Stimulated activated CD4-positive, alpha-beta T cell treated with anti-CD3 and anti-CD28 coated beads, Interleukin-15, amount 100 ng/mL, for 48 hours (primary cell): ENCODE data around the gene PTPRD.

ENCODE experiments used
- DNase-seq, 2 donors: peaks; one replicate each; pipeline ENCODE4 v3.0.0-alpha.2; 2020; ENCODE audit warnings: low read depth in 2 of 2

Gene PTPRD

DNA sequence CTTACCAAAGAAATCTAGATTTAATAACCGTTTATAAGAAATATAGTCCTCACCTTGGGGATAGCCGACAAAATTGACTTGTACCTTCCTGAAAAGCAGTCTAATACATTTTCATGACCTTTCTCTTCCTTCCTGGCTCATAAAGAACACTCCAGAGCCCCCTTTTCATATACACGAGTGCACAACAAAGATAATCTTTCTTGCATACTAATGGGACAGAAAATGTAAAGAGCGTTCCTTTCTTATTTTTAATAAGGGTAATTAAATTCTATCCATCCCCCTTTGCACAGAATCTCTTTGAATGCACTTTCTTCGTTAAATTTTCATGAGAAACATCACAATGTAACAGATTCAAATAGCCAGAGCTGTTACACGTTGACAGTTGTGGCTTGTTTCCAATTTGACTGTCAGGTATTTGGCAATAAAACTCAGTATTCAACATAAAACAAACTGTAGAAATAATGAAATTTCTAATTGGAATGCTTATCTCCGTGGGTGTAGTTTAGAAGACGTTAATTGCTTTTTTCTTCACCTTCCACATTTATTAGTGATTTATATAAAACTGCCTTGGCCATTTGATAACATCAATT is 2080.9 kb downstream of the PTPRD start:
- DNase-seq, result no peak

DNA sequence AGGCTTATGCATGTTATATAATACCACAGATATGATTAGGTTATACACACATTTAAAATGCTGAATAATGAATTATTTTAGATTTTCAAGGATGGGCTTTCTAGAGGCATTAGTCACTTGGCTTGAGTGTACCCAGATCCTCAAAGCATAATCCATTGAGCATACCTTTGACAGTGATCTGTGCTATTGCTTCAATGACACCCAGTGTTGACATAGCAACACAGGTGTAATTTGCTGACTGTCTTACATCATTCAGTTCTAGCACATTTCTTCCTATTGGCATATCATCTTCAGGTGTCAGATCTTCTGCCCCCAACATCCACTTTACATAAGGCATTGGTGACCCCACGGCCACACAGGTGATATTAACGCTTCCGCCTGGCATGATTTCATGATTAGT is 2091.7 kb downstream of the PTPRD start:
- DNase-seq, result no peak

DNA sequence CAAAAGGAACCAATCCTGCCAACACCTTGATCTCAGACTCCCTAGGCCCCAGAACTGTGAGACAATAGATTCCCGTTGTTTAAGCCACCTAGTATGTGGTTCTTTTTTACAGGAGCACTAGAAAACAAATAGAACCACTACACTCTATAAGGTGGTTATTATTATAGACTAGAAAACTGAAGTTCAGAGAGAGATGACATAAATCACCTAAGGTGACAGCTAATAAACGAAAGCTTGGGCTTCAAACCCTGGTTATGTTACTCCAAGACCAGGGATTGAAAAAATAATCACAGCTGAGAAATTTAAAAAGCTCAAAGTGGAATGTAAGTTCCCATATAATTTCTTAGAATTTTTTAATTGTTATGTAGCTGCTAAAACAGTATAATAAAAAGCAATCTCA is 2097.1 kb downstream of the PTPRD start:
- DNase-seq, result no peak

DNA sequence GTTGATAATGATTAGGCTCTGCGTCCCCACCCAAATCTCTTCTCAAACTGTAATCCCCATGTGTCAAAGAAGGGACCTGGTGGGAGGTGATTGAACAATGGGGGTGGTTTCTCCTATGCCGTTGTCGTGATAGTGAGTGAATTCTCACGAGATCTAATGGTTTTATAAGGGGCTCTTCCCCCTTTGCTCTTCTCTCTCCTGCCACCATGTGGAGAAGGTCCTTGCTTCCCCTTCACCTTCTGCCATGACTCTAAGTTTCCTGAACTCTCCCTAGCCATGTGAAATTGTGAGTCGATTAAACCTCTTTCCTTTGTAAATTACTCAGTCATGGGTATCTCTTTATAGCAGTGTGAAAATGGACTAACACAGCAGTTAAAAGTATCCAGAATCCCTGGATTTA is 2098.0 kb downstream of the PTPRD start:
- no peak for DNase-seq

DNA sequence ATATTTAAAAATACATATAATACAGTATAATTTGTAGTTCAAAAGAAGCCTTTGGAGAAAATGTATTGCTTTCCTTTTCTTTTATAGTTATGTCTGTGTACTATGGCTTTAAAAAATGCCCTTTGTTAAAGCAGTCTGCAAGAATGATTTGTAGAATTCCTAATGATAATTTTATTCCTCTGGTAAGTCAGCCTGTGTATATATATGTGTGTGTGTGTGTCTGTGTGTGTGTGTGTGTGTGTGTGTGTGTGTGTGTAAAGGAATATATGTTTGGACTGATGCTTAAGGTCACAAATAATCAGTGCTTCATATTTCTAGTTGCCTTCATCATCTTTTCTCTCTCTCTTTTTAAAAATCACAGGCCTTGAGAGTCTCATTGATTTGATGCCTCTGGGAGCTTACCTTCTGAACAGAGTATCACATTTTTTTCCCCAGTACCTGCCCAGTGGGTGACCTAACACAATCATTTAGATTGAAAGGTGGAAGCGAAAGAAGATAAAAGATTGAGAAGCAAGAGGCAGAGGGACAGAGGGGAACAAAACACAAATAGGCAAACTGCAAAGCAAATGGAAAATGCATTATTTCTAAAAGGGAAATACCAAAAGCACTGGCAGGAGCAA is 2104.0 kb downstream of the PTPRD start:
- no peak for DNase-seq

DNA sequence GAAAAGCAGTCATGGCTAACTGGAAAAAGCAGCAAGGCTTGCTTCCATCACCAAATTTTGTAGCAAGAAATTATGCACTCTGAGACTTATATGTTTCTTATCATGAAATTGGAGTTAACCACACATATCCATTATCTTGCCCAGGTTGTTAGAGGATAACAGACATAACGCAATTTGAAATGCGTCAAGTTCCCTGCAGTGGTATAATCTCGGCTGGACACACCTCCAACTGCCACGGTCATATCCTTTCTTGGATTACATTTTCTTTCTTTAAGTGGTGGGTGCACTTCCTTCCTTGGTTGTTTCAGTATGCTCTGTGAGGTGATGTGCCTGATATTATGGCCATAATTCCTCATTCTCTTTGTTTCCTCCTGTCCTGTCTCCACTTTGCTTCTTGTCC is 2118.2 kb downstream of the PTPRD start:
- no peak for DNase-seq

DNA sequence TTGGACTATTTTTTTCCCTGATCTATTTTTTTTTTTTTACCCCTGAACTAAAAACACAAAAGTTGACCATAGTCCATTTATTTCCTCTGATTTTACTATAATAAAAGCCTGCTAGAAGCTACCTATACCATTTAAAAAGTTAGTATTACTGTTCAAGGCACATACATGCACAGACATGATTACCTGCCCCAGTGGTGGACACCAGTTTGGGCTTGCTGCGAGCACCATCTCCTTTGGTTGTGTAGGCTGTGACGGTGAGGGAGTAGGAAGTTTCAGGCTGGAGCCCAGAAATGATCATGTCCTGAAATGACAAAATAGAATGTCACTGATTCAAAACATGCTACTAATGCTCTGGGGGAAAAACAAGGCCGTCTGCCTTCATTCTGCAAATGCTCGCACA is 2120.1 kb downstream of the PTPRD start:
- DNase-seq, result no peak

DNA sequence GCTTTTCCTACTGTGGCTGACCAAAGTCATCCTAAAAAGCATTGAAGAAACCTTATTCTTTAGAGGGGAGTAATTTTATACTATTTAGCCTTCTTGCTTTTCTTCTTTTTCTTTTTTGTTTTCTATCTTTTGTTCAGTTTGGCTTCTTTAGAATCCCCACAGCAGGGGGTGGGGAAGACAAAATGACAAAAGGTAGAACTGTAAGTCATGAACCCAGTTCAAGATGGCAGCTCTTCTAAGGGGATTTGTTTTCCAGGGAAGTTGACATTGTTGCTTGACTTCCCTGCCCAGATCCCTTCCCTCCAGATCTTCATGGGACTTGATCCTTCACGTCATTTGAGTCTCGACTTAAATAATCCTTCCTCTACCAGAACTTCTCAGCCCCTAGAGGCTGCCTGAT is 2120.8 kb downstream of the PTPRD start:
- no peak for DNase-seq

DNA sequence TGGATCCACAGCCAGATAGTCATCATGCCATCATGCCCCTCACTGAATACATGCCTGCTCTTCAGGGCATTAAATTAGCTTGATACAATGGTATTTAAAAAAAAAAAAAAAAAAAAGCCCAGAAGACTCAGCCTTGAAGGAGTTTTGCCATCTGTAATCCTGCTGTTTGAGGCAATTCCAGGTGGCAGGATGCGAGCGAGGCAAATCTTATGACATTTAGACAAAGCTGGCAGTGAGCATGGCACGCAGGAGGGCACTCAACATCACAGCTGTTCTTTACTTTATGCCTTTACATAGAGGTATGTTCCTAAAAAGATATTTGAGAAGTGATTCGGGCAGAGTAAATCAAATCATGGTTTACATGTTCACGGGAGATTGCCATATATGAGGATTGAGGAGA is 2121.2 kb downstream of the PTPRD start:
- no peak for DNase-seq

DNA sequence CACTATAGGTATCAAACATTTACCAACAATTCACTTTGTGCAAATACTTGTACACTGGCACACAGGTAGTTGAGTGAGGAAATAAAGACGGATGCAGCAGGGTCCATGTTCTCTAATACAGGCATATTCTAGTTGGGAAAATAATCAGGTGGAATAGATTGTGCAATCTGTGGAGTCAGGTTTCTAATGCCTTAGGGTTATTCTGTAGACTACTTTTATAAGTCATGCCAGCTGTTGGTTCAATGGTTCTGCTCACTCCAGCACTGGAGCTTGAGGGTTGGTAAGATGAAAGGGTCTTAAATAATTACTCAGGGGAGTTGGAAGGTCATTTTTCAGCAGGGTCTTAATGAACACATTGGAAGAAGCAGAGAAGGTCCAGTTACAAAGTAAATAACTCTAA is 2123.0 kb downstream of the PTPRD start:
- DNase-seq, result no peak

DNA sequence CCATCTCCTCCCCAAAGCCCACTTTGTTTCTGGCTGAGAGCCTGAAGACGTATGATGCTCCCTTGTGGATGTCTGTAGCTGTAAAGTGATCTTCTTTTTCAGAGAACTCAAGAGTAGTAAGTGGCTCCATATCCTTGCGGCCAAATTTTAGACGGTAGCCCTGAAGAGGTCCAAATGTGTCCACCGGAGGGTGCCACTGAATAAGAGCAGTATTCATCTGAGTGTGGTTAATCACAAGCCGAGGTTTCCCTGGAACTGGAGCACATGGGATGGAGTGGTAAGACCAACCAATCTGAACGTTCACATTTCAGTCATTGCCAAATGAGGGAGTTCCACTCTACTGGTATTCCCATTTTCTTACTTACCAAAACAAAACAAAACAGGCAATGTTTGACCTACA is 2126.7 kb downstream of the PTPRD start:
- DNase-seq, result no peak

DNA sequence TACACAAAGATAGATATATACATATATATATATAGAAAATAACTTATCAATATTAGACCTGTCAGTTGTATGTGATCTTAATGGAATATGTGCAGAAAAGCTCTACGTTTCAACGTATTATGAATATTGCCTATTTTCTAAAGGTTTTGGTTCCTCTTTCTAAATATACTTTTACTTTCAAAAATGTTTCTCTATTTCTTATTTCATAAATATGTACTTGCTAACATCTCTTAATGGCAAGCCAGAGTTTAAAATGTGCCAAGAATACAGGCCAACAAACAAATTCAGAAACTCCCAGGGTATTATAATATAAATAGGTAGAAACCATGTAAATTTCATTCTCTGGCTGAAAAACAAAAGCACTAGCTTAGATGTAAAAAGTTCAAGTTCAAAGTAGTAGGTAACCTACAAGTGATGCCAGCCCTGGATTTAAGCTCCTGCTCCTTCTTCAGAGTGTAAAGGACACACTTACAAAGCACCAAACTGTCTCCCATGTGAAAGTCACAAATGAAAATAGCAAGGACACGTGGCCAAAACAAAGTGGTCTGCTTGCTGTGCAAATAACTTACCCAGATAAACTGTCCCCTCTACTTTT is 2128.1 kb downstream of the PTPRD start:
- DNase-seq, result no peak

DNA sequence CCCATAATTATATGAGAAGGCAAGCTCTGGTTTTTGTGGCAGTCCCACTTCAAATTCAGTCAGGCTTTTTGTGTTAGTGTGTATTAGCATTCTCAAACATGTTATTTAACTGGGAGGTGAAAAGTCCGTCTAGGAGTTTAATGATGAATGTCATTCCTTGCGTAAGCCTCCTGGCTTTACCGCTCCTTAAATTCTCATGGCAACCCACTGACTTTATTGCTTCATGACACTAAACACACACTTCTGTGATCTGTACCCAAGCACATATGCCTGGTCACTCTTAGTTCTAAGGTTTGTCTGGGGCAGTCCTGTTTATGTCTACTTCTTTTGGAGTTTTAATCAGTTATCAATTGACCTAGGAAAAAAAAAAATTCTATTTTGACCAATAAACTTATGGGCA is 2135.4 kb downstream of the PTPRD start:
- DNase-seq, result no peak

DNA sequence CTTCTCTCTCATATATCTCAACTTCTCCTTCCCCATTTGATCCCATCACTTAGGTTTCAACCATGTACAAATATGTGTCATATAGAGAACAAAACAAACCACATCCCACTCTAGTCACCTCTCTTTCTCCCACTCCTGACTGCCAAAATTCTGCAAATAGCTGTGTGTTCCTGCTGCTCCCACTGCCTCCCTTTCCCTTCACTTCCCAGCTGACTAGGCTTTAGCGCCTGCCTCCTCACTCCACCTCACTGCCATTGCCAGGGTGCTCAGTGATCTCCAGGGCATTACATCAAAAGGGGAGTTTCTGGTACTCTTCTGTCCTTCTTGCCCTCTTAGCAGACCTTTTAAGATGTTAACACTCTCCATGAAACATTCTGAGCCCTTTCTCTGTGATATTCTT is 2137.9 kb downstream of the PTPRD start:
- no peak for DNase-seq

DNA sequence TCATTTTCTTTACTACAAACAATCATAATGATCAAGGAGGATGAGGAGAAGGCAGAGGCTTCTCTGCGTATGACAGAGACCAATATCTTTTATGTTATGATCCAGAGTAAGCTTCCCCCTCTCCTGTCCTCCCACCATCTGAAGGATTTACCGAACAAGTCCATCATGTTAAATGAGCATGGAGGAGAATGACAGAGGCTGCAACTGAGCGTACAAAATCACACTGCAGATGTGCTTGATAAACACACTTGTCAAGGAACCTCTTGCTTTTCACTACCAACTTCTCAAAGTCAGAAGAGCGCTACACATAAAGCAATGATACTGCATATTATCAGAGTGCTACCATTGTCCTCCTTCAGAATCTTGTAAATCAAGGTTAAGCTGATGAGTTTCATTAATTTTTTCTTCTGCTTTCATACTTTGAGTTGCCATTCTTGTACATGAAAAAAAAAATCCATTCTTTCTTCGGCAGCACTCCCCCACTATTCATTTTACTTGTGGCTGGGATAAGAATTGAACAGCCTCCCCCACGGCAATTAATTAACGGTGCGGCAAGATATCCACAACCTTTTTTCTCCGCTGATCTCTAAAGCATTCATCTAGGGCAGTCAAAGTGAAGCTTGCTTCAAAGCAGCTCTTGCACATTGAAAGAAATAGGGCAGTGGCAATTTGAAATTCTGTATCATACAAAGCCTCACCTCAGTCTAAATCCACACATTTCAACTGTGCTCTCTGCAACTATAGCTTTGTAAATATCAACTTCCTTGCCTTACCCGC is 2139.4 kb downstream of the PTPRD start:
- DNase-seq, result no peak

DNA sequence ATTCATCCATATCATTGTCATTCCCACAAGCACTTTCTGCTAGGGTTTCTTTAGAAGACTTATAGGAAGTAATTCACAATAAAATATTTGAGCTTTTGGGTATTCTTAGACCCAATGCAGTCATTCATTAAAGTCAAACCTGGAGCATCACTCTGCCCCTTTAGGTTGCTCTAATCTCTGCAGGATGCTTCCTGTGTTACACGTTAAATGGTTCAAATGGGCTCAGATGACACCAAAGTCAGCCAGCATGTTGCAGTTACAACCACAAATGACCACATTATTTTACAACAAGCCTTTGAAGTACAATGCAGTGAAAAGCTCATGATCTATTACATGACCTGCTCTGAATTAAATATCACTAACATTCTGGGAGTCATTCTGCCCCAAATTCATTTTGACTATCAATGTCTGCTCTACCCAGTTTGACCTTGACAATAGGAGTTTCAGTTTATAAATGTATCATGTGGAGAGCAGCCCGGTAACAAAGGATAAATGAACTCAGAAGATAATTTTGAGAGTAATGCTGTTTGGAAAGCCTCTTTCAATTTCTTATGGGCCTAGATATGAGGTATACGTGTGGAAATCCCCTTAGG is 2144.7 kb downstream of the PTPRD start:
- DNase-seq, result no peak

DNA sequence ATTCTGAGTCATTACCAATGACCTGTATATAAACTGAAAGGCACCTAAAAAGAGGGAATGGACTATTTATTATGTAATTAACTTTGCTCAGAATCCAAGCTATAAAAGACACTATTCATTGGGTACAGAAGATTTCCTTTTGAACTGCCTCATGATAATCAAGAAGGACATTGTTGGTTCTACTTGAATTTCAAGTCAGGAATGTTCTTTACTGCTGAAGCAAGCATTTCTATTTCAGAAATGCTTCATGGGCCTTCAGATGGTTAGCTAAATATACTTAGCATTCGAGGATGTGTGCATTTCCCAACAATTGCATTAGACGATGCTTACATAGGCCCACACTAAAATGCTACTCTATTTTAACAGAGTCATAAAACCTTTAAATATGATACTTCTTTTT is 2155.0 kb downstream of the PTPRD start:
- DNase-seq, result no peak

DNA sequence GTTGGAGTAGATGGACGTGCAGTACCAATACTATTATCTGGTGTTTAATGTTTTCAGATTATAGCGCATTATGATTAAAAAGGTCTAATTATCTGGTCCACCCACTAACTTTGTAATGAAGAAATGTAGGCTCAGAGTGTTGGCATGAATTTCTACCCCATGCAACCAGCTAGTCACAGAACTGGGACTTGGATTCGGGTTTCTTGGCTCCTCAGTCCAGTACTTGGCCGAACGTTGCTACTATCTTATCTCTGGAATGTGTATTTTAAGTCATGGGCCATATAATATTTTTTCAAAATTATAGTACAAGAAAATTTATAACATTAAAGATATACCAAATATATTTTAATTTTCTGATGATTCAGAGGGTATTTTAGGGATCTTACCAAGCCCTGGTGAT is 2155.7 kb downstream of the PTPRD start:
- DNase-seq, result no peak

DNA sequence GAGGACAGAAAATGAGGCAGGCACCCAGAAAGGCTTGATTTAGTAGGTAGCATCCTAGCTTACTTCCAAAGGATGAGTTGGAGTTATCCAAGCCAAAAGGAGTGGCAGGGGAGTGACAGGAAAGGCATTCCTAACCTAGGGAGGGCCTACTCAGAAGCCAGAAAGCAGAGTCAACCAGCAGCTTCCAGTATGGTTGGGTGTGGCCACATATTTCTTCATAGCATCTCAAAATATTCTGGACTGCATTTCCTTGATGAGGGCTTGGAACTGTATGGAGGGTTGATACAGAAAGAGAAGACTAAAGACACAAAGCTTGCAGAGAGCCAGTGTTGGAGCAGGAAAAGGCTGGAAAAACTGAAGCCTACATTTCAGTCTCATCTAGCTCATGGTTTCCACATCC is 2156.5 kb downstream of the PTPRD start:
- DNase-seq, result no peak

DNA sequence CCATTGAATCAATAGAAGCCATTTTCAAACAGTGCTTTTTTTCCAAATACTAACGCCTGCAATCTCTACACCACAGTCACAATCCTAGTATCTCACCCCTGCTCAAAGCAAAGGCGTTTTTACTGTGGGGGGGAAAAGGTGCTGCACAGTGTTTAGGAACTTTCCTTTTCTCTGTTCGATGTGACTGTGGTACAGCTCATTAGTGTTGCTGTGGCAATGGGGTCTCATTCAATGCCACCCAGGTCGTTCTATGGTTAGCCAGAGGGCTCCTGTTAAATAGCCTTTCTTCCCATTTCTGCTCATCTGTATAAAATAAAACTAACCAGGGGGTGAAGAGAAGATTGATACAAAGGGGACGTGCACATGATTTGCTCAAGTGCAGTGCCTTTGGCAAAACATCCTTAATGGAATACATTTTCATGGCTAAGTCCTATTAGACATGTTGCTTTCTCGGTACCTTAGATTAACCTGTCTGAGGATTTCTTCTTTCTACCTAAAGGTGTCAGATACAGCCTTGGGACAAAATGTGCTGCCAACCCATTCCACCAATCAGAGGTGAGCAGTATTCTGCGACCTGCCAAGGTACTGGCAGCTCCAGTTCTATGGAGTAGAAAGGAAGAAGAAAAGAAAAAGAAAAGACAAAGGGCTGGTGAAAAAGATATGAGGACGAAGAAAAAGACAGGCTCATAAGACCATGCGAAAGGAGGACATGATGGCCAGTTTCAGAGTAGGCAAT is 2161.8 kb downstream of the PTPRD start:
- no peak for DNase-seq

DNA sequence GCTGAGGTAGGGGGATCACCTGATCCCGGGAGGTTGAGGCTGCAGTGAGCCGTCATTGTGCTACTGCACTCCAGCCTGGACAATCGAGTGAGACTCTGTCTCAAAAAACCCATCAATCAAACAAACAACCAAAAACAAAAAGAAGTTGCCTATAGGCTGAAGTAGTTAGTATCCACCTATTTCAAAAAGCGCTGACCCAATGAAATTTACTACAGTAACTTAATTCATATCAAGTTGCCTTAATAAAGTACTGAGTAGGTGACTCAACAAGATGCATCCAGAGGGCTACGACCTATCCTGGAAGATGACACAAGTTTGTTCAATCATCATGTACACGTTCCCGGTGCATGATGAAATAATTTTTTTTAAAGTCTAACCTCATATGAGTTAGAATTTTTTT is 2164.6 kb downstream of the PTPRD start:
- DNase-seq, result no peak

DNA sequence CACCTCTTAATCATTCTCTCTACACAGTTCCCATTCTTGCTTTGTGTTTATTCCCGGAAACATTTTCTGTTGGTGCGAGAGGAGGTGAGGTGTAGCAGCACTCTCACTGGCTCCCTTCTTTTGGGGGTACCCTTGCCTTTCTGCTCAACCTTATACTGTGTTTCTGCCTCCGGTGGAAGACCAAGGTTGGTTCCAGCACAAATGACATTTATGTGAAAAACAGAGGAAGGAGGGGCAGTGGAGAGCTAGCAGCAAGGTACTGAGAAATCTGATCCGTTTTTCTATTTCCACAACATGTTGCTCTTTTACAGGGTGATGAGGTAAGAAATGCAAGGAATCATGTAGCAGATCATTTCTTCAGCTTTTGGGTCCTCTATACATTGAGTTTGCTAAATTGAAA is 2165.2 kb downstream of the PTPRD start:
- no peak for DNase-seq
